ENCODE results near the gene C1orf185.
"Not testable (repeated sequence)": the region's sequence is repeated elsewhere in the genome, so short reads cannot be mapped to it uniquely, and the experiment has no call there.

DNA sequence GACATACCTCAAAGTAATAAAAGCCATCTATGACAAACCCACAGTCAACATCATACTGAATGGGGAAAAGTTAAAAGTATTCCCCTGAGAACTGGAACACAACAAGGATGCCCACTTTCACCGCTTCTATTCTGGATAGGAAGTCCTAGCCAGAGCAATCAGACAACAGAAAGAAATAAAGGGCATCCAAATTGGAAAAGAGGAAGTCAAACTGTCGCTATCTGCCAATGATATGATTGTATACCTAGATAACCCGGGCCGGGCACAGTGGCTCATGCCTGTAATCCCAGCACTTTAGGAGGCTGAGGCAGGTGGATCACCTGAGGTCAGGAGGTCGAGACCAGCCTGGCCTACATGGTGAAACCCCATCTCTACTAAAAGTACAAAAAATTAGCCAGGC is 60.5 kb downstream of the C1orf185 start:
- not testable (repeated sequence) for TF ChIP-seq CTCF (optimal IDR thresholded peaks at IDR 0.05 in 1 of 3, IDR thresholded peaks at IDR 0.05 in 1 of 3, conservative IDR thresholded peaks at IDR 0.05 in 1 of 3; ENCODE audit: extremely low read depth in 1 of 3, insufficient read depth in 2 of 3, low read length in 3 of 3); EZH2 (IDR thresholded peaks at IDR 0.05; ENCODE audit: low read length)
